ENCODE results near the gene C5AR1. TPM values are rescaled to one million over a fixed set of nuclear protein-coding genes. Genes with fewer than 3 reads are reported as not detected.

The C5AR1 gene
- total RNA-seq, 1 experiment from 2014 or later: 0.92 TPM

- H3K27me3 ChIP-seq (replicated peaks; ENCODE audit: insufficient read depth, low read depth, low read length, poor library complexity): no peaks in the 10 kb centered on the region
- TF ChIP-seq EZH2 (IDR thresholded peaks at IDR 0.05; ENCODE audit: borderline replicate concordance, low read depth, low read length, poor library complexity, severe bottlenecking) (no peak), CTCF (conservative IDR thresholded peaks at IDR 0.05; ENCODE audit: low read depth, low read length) (no peak)
- ChIA-PET CTCF (interaction anchor here (1.0 kb wide), 1 partner anchor 56 kb away, joined by 5 read pairs; no protein-coding TSS in a partner anchor), POLR2A (ENCODE audit: low non-redundant PET) (no interaction called here)
- no TSS peak for BruUV-seq (replicated peaks)
- no peak overlapping the region for H3K4me3 ChIP-seq (ENCODE audit: low read depth, low read length, poor library complexity, severe bottlenecking)
- intact Hi-C loops (cut with micrococcal nuclease; ENCODE audit: unreplicated experiment): no loop called here
- peaks cover 8% of the 10 kb centered on the region for H3K4me1 ChIP-seq (ENCODE audit: insufficient read depth, low read length, poor library complexity, severe bottlenecking)
- peaks cover 42% of the 10 kb centered on the region for H3K36me3 ChIP-seq (ENCODE audit: insufficient read depth, low read length, poor library complexity, severe bottlenecking)
- H3K9me3 ChIP-seq (ENCODE audit: low read depth, low read length, poor library complexity, severe bottlenecking): no peaks in the 10 kb centered on the region
- no peak for DNase-seq (ENCODE audit: low spot score)
- H3K27ac ChIP-seq (ENCODE audit: low read depth, low read length, poor library complexity, severe bottlenecking): no peak overlapping the region
Observed at GRCh38 chr19:47352095-47352494, 42.4 kb downstream of the C5AR1 start.

GRCh38 chr19:47353307-47353712, 43.6 kb downstream of the C5AR1 start:
- ChIA-PET CTCF (no interaction called here), POLR2A (ENCODE audit: low non-redundant PET) (no interaction called here)
- intact Hi-C loops (cut with micrococcal nuclease; ENCODE audit: unreplicated experiment): no loop called here
- BruUV-seq (replicated peaks): no TSS peak
- Histone ChIP-seq H3K36me3 (ENCODE audit: insufficient read depth, low read length, poor library complexity, severe bottlenecking) (peaks cover 55% of the 10 kb centered on the region), H3K4me1 (ENCODE audit: insufficient read depth, low read length, poor library complexity, severe bottlenecking) (peaks cover 8% of the 10 kb centered on the region), H3K27ac (ENCODE audit: low read depth, low read length, poor library complexity, severe bottlenecking) (no peak overlapping the region), H3K9me3 (ENCODE audit: low read depth, low read length, poor library complexity, severe bottlenecking) (no peaks in the 10 kb centered on the region), H3K27me3 (replicated peaks; ENCODE audit: insufficient read depth, low read depth, low read length, poor library complexity) (no peaks in the 10 kb centered on the region), H3K4me3 (ENCODE audit: low read depth, low read length, poor library complexity, severe bottlenecking) (no peak overlapping the region)
- TF ChIP-seq EZH2 (IDR thresholded peaks at IDR 0.05; ENCODE audit: borderline replicate concordance, low read depth, low read length, poor library complexity, severe bottlenecking) (no peak), CTCF (conservative IDR thresholded peaks at IDR 0.05; ENCODE audit: low read depth, low read length) (no peak)
- no peak for DNase-seq (ENCODE audit: low spot score)

GRCh38 chr19:47356900-47357299, 47.2 kb downstream of the C5AR1 start:
- Histone ChIP-seq H3K9me3 (ENCODE audit: low read depth, low read length, poor library complexity, severe bottlenecking) (no peaks in the 10 kb centered on the region), H3K36me3 (ENCODE audit: insufficient read depth, low read length, poor library complexity, severe bottlenecking) (peaks cover 84% of the 10 kb centered on the region), H3K4me1 (ENCODE audit: insufficient read depth, low read length, poor library complexity, severe bottlenecking) (no peaks in the 10 kb centered on the region), H3K4me3 (ENCODE audit: low read depth, low read length, poor library complexity, severe bottlenecking) (no peak overlapping the region), H3K27ac (ENCODE audit: low read depth, low read length, poor library complexity, severe bottlenecking) (no peak overlapping the region), H3K27me3 (replicated peaks; ENCODE audit: insufficient read depth, low read depth, low read length, poor library complexity) (no peaks in the 10 kb centered on the region)
- TF ChIP-seq EZH2 (IDR thresholded peaks at IDR 0.05; ENCODE audit: borderline replicate concordance, low read depth, low read length, poor library complexity, severe bottlenecking): no peak
- no peak for TF ChIP-seq CTCF (conservative IDR thresholded peaks at IDR 0.05; ENCODE audit: low read depth, low read length)
- no TSS peak for BruUV-seq (replicated peaks)
- CTCF ChIA-PET: interaction anchor here (0.6 to 1.1 kb wide), 3 partner anchors 8 to 35 kb away, joined by 3 read pairs; partner anchors contain the start of gene DHX34
- intact Hi-C loops (cut with micrococcal nuclease; ENCODE audit: unreplicated experiment): no loop called here
- POLR2A ChIA-PET (ENCODE audit: low non-redundant PET): interaction anchor here (0.7 kb wide), 1 partner anchor 8 kb away, joined by 4 read pairs; the partner anchor contains the start of gene DHX34
- DNase-seq (ENCODE audit: low spot score): no peak
